Progenitor cell of endocrine pancreas (in vitro differentiated cells): ENCODE data around the gene TEX264. TPM values are rescaled to one million over a fixed set of nuclear protein-coding genes. Genes with fewer than 3 reads are reported as not detected.

Experiments used
- DNase-seq: peaks from one replicate; pipeline ENCODE4 v3.0.0; 2021; ENCODE audit warnings: low spot score; ENCODE audit not compliant: unreplicated experiment
- H3K27ac Mint-ChIP-seq: 2 replicates; pipeline ENCODE4 v1.8.0; 2021; ENCODE audit warnings: mild to moderate bottlenecking, moderate library complexity, mixed read lengths
- H3K27me3 Mint-ChIP-seq: 2 replicates; pipeline ENCODE4 v1.8.0; 2021; ENCODE audit warnings: mixed read lengths
- H3K36me3 Mint-ChIP-seq: 2 replicates; pipeline ENCODE4 v1.8.0; 2022; ENCODE audit warnings: mixed read lengths; ENCODE audit not compliant: insufficient read depth
- H3K4me1 Mint-ChIP-seq: 2 replicates; pipeline ENCODE4 v1.8.0; 2021; ENCODE audit warnings: low read depth, mixed read lengths
- H3K4me3 Mint-ChIP-seq: 2 replicates; pipeline ENCODE4 v1.8.0; 2021; ENCODE audit warnings: low read depth, mild to moderate bottlenecking, moderate library complexity, mixed read lengths
- H3K9me3 Mint-ChIP-seq: 2 replicates; pipeline ENCODE4 v1.8.0; 2021; ENCODE audit warnings: low read depth, mixed read lengths
- total RNA-seq: library from RNA; stranded (reverse); gene quantifications from 2 replicates; pipeline ENCODE4 v1.2.1, GENCODE V29; 2021
- TF ChIP-seq, protein P1 (sequence below): fragments of 200-600 bp; sonication (generic); IDR thresholded peaks from one replicate; pipeline ENCODE4 v1.5.0; 2021; ENCODE audit warnings: antibody characterized with exemption, mild to moderate bottlenecking; ENCODE audit not compliant: unreplicated experiment

TEX264 gene
- total RNA-seq, 1 donor from 2014 or later: 29.6 TPM

DNA sequence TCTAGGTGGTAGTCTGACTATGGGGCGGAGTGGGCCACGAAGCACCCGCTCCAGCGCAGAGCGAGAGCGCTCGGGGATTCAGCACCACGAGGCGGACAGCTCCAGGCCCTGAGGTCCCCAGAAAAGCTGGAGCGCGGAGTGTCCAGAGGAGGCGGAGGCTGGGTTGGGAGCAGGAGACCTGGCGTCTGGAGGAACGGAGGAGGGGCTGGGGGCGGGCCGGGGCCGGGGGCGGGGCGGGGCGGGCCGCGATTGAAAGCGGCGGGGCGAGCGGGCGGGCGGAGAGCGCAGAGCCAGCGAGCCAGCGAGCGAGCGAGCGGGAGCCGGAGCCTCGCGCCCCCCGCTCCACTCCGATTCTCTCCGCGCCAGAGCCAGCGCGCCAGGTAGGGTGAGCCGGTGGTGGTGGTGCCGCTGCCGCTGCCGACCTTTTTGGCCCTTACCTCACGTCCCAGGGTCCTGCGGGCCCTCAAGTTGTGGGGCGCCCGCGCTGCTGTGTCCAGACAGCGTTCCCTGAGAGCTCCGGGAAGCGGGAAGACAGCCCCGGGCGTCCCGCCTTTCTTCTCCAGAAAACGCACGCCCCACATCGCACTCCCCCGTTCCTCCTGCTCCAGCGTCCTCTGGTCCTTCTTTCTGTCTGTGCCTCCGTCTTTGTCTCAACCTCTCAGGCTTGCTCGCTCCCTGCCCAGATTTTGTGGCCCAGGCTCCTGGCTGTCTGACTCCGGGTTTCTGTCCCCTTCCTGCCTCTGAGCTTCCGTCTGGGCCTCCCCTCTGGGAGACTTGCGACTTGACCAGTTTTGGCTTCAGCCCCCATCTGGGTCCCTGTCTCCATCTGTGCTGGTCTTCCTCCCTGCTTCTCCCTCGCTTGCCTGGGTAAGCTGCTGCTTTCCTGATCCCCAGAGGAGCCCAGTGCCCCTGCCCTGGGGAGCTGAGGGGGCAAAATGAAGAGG is 36.0 kb downstream of the TEX264 start, which contains the start of gene GRM2:
Gene GRM2, plus strand, starts transcription at position 281 of the 944 bp plus-strand sequence. CDS start 1,916 bp downstream, outside the sequence.
- TF ChIP-seq, protein P1, sequence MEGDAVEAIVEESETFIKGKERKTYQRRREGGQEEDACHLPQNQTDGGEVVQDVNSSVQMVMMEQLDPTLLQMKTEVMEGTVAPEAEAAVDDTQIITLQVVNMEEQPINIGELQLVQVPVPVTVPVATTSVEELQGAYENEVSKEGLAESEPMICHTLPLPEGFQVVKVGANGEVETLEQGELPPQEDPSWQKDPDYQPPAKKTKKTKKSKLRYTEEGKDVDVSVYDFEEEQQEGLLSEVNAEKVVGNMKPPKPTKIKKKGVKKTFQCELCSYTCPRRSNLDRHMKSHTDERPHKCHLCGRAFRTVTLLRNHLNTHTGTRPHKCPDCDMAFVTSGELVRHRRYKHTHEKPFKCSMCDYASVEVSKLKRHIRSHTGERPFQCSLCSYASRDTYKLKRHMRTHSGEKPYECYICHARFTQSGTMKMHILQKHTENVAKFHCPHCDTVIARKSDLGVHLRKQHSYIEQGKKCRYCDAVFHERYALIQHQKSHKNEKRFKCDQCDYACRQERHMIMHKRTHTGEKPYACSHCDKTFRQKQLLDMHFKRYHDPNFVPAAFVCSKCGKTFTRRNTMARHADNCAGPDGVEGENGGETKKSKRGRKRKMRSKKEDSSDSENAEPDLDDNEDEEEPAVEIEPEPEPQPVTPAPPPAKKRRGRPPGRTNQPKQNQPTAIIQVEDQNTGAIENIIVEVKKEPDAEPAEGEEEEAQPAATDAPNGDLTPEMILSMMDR: no peak
- peak; percentile 83 for DNase-seq
- Mint-ChIP-seq H3K9me3 (no peaks in the 10 kb centered on the region), H3K4me1 (peaks cover 2% of the 10 kb centered on the region), H3K27ac (peak within 1 kb of the TSS; percentile 37), H3K27me3 (peaks cover 24% of the 10 kb centered on the region), H3K4me3 (peak within 1 kb of the TSS; percentile 64), H3K36me3 (no peaks in the 10 kb centered on the region)

DNA sequence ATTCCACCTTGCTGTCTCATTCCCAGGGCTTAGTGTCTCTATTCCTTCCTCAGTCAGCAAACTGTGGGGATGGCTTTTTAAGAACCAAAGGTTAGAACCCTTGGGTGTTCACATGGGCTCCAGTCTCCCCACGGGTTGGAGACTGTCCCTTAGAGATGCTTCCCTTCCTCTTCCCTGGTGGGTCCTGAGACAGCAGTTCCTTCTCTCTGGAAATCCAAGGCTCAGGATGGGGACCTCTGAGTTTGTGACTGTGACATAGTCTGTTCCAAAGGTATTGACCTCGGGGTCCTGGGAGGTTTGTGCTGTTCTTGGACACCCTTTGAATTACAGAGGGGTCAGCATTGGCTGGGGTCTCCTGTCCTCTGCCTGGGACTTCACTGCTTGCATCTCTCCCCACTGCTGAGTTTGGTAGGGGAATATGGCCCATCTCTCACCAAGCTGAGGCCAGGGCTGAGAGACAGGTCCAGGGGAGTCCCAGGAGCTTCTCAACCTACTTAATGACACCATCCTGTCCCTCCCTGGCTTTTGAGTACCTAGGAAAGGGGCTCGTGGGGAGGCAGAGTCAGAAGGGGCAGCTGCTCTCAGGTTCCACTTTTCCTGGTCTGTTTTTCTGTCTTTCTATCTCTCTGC is 37.3 kb downstream of the TEX264 start:
- Mint-ChIP-seq H3K4me1 (peaks cover 2% of the 10 kb centered on the region), H3K27me3 (peaks cover 24% of the 10 kb centered on the region), H3K36me3 (no peaks in the 10 kb centered on the region), H3K4me3 (no peak overlapping the region), H3K9me3 (no peaks in the 10 kb centered on the region), H3K27ac (no peak overlapping the region)
- TF ChIP-seq, protein P1: no peak
- DNase-seq: no peak

DNA sequence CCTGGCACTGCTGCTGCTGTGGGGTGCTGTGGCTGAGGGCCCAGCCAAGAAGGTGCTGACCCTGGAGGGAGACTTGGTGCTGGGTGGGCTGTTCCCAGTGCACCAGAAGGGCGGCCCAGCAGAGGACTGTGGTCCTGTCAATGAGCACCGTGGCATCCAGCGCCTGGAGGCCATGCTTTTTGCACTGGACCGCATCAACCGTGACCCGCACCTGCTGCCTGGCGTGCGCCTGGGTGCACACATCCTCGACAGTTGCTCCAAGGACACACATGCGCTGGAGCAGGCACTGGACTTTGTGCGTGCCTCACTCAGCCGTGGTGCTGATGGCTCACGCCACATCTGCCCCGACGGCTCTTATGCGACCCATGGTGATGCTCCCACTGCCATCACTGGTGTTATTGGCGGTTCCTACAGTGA is 38.0 kb downstream of the TEX264 start:
- Mint-ChIP-seq H3K9me3 (no peaks in the 10 kb centered on the region), H3K4me3 (no peak overlapping the region), H3K27ac (no peak overlapping the region), H3K4me1 (peaks cover 2% of the 10 kb centered on the region), H3K36me3 (no peaks in the 10 kb centered on the region), H3K27me3 (peaks cover 24% of the 10 kb centered on the region)
- TF ChIP-seq, protein P1: no peak
- no peak for DNase-seq

DNA sequence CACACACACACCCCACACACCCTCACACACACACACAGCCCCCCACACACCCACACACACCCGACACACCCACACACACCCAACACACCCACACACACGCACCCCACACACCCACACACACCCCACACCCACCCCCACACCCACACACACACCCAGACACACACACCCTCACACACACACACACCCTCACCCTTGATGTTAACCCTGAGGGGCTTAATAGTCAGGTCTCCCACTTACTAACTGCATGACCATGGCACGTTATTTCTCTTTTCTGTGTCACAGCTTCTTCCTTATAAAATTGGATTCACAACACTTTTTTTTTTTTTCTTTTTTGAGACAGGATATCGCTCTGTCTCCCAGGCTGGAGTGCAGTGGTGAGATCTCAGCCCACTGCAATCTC is 38.6 kb downstream of the TEX264 start:
- Mint-ChIP-seq H3K4me3 (no peak overlapping the region), H3K36me3 (no peaks in the 10 kb centered on the region), H3K27me3 (peaks cover 28% of the 10 kb centered on the region), H3K27ac (no peak overlapping the region), H3K9me3 (no peaks in the 10 kb centered on the region), H3K4me1 (peaks cover 2% of the 10 kb centered on the region)
- TF ChIP-seq, protein P1: no peak
- DNase-seq: no peak

DNA sequence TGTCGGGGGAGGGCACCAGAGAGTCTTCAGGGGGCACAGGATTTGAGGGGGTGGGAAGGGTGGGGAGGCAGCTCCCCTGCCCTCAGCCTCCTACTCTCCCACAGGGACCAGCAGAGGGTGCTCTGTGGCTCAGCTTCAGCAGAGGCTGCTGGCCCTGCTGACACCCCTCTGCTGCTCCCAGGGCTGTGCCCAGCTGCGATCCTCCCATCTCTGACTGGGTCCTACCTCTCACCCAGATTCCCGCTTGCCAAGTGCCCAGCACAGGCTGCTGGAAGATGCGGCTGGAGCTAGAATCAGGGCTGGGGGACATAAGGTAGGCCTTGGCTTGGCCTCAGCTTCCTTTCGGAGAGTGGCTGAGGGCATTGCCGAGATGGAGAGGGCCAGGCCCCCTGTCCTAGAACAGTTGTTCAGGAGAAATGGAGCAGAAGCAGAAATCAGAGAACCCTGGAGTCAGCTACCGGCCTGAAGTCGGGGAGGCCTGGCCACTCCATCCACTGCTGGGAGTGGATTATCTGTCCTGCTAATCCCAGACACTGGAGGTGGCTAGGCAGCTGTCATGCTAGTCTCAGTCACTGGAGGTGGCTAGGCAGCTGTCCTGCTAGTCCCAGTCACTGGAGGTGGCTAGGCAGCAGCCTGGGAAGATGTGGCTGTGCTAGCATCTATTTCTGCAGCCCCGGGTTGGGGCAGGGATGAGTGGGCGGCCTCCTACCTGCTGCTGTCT is 39.7 kb downstream of the TEX264 start:
- Mint-ChIP-seq H3K36me3 (no peaks in the 10 kb centered on the region), H3K27ac (no peak overlapping the region), H3K4me3 (no peak overlapping the region), H3K4me1 (peaks cover 2% of the 10 kb centered on the region), H3K9me3 (no peaks in the 10 kb centered on the region), H3K27me3 (peaks cover 29% of the 10 kb centered on the region)
- TF ChIP-seq, protein P1: peak; percentile 40
- no peak for DNase-seq
